ENCODE data around the gene ATP6V0E2.
A peak's percentile ranks its signal among the peaks of the same experiment; 100 is the strongest.

GRCh38 chr7:149873970-149874643, 338 bp downstream of the ATP6V0E2 start:
- no peak for TF ChIP-seq CTCF (IDR thresholded peaks at IDR 0.05)
- peak in 2 of 3 donors; percentile 13 to 45 for TF ChIP-seq POLR2A (IDR thresholded peaks at IDR 0.05)

All from body of pancreas (tissue), 4 donors.